ENCODE data around the gene RSPO1.
"Not testable (repeated sequence)": the region's sequence is repeated elsewhere in the genome, so short reads cannot be mapped to it uniquely, and the experiment has no call there.

The RSPO1 gene, protein sequence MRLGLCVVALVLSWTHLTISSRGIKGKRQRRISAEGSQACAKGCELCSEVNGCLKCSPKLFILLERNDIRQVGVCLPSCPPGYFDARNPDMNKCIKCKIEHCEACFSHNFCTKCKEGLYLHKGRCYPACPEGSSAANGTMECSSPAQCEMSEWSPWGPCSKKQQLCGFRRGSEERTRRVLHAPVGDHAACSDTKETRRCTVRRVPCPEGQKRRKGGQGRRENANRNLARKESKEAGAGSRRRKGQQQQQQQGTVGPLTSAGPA

GRCh38 chr1:37634244-37634991 is at the start of gene RSPO1:
TSS of gene RSPO1 (minus strand) at chr1:37634892. CDS start at chr1:37629661, 5,231 bp downstream.
- no peak for DNase-seq (ENCODE audit: low read depth, low spot score)

DNA sequence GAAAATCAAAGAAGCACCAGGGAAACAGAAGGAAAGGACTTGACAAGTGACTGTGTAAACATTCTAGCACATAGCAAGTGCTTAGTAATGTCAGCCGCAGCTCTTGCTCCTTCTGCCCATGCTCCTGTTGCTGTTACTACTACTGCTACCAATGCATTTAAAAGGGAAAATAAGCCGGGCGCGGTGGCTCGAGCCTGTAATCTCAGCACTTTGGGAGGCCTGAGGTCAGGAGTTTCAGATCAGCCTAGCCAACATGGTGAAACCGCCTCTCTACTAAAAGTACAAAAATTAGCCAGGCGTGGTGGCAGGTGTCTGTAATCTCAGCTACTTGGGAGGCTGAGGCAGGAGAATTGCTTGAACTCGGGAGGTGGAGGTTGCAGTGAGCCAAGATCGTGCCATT is 49.5 kb upstream of the RSPO1 start:
- DNase-seq (ENCODE audit: low read depth, low spot score) = not testable (repeated sequence)

- no peak for DNase-seq (ENCODE audit: low read depth, low spot score)
Observed at GRCh38 chr1:37682334-37682987, 47.8 kb upstream of the RSPO1 start.

- no peak for DNase-seq (ENCODE audit: low read depth, low spot score)
Observed at GRCh38 chr1:37680933-37681332, 46.2 kb upstream of the RSPO1 start.

- no peak for DNase-seq (ENCODE audit: low read depth, low spot score)
Observed at GRCh38 chr1:37677808-37678207, 43.1 kb upstream of the RSPO1 start.

GRCh38 chr1:37677143-37677439 is 42.4 kb upstream of the RSPO1 start:
- no peak for DNase-seq (ENCODE audit: low read depth, low spot score)

DNA sequence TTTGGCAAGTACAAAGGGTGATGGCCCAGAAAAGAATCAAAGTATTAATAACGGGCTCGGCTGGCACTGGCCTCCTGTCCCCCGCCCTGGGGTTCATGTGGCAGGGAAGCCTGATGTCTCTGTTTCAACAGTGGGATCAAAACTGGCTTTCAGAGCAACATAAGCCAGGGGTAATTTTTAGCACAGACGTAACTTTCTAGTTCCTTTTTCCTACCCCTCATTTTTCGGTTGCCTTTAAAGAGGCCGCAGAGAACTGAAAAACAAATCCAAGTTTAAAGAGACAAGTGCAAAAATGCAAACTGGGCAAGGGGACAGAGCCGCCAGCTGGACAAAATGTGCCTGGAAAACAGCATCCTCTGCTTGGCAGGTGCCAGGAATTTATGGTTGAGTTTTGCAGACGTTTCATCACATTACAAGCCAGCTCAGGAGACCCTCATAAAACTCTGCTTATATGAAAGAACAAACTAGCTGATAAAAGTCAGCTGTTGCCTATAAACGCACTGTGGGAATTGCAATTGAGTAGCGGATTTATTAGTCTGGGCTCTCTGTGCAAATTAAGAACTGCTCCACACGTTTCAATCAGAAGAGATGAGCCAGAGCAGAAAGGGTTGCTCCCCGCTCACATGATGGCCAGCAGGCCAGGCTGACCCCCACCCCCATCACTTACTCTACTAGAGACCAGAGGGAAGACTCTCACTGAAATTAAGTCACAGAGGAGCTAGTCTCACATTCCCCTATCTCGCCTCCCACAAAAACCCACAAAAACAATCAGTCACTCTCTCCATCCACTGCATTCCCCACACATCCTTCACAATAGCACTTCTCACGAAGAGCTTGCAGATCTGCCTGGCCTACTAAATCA is 41.8 kb upstream of the RSPO1 start:
- DNase-seq (ENCODE audit: low read depth, low spot score) = no peak

DNA sequence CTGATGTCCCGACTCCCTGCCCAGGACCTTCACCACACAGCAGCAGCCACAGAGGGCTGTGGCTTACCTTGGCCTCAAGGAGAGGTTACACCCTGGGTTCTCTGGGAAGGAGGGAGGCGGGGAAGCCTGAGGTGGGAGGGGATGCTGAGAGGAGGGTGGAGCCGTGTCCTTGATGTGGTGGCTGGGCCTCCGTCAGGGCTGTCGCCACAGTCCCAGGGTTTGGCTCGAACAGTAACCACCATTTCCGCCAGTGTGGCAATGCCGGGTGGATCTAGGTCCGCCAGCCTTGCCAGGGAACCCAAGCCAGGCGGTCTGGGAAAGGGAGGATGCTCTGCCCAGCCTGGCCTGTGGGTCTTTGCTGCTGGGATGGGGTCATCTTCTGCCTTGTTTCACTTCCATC is 39.2 kb upstream of the RSPO1 start:
- DNase-seq (ENCODE audit: low read depth, low spot score) = no peak

DNA sequence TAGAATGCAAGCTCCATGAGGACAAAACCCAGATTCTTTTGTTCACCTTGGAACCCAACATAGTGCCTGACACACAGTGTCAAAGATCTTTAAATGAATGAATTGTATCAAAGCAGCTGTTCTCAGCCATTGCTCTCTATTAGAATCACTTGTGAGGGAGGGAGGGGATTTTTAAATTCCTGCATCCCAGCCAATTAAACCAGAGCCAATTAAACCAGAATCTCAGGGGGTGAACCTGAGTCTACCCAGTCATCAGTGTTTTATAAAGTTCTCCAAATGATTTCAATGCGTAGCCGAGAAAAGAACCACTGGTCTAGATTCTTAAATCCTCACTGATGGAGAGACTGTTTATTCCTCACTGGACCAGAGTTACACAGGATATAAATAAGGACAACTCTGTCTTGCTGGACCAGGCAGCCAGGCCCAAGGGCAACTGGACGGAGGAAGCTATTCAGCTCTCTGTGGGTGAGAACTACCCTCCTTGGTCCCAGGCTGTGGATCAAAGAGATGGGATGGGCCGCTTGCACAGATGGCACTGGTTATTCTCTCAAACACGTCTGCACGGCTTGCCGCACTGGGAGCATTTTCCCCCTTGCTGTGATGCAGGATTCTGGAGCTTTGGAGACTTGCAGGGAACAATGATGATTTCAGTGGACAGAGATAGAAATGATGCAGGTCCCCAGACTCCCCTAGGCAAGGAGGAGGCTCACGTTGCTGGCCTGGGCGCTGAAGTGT is 37.6 kb upstream of the RSPO1 start:
- DNase-seq (ENCODE audit: low read depth, low spot score) = no peak

DNA sequence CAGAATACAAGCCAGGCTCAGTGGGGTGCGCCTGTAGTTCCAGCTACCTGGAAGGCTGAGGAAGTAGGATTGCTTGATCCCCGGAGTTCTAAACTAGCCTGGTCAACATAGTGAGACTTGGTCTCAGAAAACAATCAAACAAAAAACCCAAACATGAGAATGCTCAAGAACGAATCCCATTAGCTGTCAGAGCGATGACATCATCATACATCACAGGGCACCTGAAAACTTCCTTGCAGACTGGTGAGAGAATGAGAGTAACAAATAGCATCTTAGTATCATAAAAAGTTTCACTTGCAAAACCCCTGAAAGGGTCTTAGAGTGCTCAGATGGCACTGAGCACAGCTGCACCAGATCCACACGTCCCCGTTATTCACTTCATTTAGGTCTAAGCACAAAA is 36.6 kb upstream of the RSPO1 start:
- no peak for DNase-seq (ENCODE audit: low read depth, low spot score)

GRCh38 chr1:37670133-37670532 is 35.4 kb upstream of the RSPO1 start:
- no peak for DNase-seq (ENCODE audit: low read depth, low spot score)

GRCh38 chr1:37667023-37667671 is 32.5 kb upstream of the RSPO1 start:
- no peak for DNase-seq (ENCODE audit: low read depth, low spot score)

DNA sequence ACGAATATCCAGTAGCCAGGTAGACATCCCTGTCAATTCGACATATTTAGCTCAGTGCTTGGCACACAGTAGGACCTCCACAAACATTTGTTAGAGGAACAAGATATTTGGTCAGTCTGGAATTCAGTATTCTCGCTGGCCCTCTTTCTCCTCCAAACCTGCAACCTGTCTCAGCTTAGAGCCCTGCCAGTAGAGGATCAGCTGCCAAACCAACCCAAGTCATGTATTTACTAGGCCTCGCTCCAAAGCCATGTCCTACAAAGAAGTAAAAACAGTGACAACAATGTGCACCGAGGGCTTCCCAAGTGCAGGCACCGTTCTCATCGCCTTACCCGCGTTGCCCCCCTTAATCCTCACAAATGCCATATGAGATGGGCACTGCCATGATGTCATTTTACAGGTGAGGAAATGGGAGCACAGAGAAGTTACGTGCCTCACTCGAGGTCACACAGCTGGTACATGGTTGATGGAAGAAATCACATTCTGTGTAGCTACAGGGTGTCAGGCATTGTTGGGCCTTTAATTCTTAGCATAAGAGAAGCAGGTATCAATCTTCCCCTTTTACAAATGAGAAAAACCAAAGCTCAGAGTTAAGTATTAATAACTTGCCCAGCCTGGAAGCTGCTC is 31.7 kb upstream of the RSPO1 start:
- no peak for DNase-seq (ENCODE audit: low read depth, low spot score)

DNA sequence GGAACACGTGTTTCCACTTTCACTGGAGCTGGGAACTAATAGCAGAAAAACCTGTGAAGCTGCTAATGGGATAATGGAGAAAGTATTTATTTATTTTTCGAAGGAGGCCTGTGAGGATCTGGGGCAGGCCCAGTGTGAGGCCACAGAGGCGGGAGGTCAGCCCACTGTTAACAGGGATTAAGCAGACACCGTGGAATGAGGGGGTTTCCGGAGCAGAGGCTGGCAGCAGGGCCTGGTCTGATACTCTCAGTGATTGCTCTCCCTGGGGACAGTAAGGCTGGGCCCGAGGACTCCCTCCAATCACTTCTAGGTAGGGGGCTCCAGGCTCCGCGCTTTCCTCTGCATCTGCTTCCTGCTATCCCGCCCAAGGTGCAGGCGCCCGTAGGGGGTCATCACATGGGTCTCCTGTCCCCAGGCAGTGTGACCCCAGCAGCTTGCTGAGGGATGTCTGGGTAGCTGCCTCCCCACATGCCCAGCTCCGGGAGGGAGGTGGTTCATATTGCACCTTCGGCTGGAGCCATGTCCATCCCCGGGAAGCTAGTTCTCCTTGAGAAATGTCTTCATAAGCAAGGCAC is 28.8 kb upstream of the RSPO1 start:
- DNase-seq (ENCODE audit: low read depth, low spot score) = no peak

- no peak for DNase-seq (ENCODE audit: low read depth, low spot score)
Observed at GRCh38 chr1:37662031-37662755, 27.5 kb upstream of the RSPO1 start.

GRCh38 chr1:37661401-37661800 is 26.7 kb upstream of the RSPO1 start:
- no peak for DNase-seq (ENCODE audit: low read depth, low spot score)

DNA sequence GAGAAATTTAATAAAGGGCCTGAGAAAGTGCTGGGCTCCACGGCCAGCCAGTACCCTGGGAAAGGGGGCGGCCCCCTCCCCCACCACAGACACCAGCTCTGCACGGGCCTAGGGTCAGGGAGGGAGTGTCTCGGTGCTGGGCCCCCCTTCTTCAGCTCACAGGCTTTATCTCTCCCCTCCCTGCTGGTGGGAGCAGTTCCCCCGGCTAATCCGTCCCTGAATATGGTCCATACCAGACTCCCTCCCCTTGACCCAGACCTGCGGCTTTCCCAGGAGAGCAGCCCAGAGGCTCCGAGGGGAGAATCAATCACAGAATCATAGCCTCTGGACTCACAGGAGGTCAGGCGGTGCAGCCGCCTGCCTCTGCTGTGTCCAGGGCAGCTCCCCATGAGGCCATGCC is 26.0 kb upstream of the RSPO1 start:
- DNase-seq (ENCODE audit: low read depth, low spot score) = no peak

- DNase-seq (ENCODE audit: low read depth, low spot score) = no peak
Observed at GRCh38 chr1:37658486-37658885, 23.8 kb upstream of the RSPO1 start.

Measured in brain pericyte (primary cell).